HAP-1 (cell line): ENCODE data around the gene HCFC2.
"Not testable (repeated sequence)": the region's sequence is repeated elsewhere in the genome, so short reads cannot be mapped to it uniquely, and the experiment has no call there.

Source experiments
- DNase-seq, 2 experiments: peaks; one replicate each; pipeline ENCODE4 v3.0.0-alpha.2; 2016 to 2020; ENCODE audit warnings: low spot score in 2 of 2
- H3K27me3 ChIP-seq: fragments of 250-450 bp; sonication (Bioruptor Pico); 2 replicates; pipeline ENCODE4 v1.5.1; 2020; ENCODE audit warnings: low read depth, mild to moderate bottlenecking, moderate library complexity
- H3K36me3 ChIP-seq: fragments of 250-450 bp; sonication (Bioruptor Pico); replicated peaks from 2 replicates; pipeline ENCODE4 v1.5.1; 2020; ENCODE audit warnings: mild to moderate bottlenecking
- H3K4me1 ChIP-seq: fragments of 250-450 bp; sonication (Bioruptor Pico); 2 replicates; pipeline ENCODE4 v1.5.1; 2020; ENCODE audit warnings: mild to moderate bottlenecking
- H3K4me3 ChIP-seq: fragments of 250-450 bp; sonication (Bioruptor Pico); 2 replicates; pipeline ENCODE4 v1.5.1; 2020; ENCODE audit warnings: mild to moderate bottlenecking, moderate library complexity
- H3K9me3 ChIP-seq: fragments of 250-450 bp; sonication (Bioruptor Pico); 2 replicates; pipeline ENCODE4 v1.5.1; 2020; ENCODE audit warnings: mild to moderate bottlenecking, moderate library complexity
- in situ Hi-C: fragments of 300-500 bp; cut with MboI; formaldehyde crosslinking; loops from 3 replicates; pipeline ENCODE4 v1.14.3; 2020; ENCODE audit warnings: low sequenced_read_pairs, inconsistent platforms, mixed read lengths

HCFC2 gene

GRCh38 chr12:104064031-104064841 is at the start of gene HCFC2:
TSS of gene HCFC2 (plus strand) at chr12:104064531. CDS start at chr12:104064561, 30 bp downstream.
- Histone ChIP-seq H3K4me1 (peaks cover 8% of the 10 kb centered on the region), H3K27me3 (no peaks in the 10 kb centered on the region; the same call in 1 of the 2 replicates), H3K9me3 (no peaks in the 10 kb centered on the region), H3K4me3 (peak within 1 kb of the TSS; percentile 97), H3K36me3 (peaks cover 6% of the 10 kb centered on the region; the same call in 1 of the 2 replicates)
- in situ Hi-C loops: no loop called here
- DNase-seq: peak; percentile 84 to 96

DNA sequence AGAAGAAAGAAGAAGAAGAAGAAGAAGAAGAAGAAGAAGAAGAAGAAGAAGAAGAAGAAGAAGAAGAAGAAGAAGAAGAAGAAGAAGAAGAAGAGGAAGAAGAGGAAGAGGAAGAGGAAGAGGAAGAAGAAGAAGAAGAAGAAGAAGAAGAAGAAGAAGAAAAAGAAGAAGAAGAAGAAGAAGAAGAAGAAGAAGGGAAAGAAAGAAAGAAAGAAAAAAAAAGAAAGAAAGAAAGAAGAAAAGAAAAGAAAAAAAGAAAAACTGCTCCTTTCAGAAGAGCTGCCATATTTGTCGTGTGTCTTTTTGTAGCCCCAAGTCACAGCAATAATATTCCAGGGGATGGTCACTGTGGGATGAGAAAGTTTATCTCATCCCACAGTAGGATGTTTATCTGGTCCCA is 42.5 kb upstream of the HCFC2 start:
- in situ Hi-C loops, H3K4me1 ChIP-seq, DNase-seq, H3K36me3 ChIP-seq, H3K27me3 ChIP-seq, H3K9me3 ChIP-seq, H3K4me3 ChIP-seq: not testable (repeated sequence)

DNA sequence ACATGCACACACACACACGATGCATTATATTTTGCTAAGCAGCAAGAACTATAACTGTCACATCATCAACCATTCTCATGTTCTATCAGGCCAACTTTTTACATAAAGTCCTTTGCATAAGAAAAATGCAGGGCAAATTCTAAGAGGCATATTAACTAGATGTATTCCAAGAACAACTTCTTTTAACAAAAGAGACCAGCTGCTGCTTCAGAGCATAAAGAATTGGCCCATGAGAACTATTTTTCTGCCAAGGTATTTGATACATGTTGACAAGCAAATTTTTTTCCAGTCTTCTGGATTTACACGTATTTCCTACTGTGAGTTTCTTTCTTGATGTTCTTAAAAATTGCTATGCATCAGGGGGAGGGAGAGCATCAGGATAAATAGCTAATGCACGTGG is 41.5 kb upstream of the HCFC2 start:
- H3K27me3 ChIP-seq: no peaks in the 10 kb centered on the region
- H3K4me1 ChIP-seq: peaks cover 3% of the 10 kb centered on the region; the same call in 1 of the 2 replicates
- H3K36me3 ChIP-seq: no peaks in the 10 kb centered on the region
- no peaks in the 10 kb centered on the region for H3K9me3 ChIP-seq
- no peak overlapping the region for H3K4me3 ChIP-seq
- peak in 1 of 2 experiments; percentile 2 for DNase-seq
- in situ Hi-C loops: no loop called here

DNA sequence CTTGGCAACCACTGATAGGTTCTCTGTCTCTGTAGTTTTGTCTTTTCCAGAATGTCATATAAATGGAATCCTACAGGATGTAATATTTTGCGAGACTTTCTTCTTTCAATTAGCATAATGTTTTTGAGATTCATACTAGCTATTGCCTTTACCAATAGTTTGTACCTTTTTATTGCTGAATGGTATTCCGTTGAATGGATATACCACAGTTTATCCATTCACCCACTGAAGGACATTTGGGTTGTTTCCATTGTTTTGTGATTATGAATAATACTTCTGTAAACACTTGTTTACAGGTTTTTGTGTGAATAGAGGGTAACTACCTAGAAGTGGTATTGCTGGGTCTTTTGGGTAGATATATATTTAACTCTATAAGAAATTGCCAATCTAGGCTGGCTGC is 40.6 kb upstream of the HCFC2 start:
- Histone ChIP-seq H3K4me3 (no peak overlapping the region), H3K9me3 (no peaks in the 10 kb centered on the region), H3K36me3 (no peaks in the 10 kb centered on the region), H3K27me3 (no peaks in the 10 kb centered on the region), H3K4me1 (peaks cover 3% of the 10 kb centered on the region; the same call in 1 of the 2 replicates)
- in situ Hi-C loops: no loop called here
- no peak for DNase-seq

DNA sequence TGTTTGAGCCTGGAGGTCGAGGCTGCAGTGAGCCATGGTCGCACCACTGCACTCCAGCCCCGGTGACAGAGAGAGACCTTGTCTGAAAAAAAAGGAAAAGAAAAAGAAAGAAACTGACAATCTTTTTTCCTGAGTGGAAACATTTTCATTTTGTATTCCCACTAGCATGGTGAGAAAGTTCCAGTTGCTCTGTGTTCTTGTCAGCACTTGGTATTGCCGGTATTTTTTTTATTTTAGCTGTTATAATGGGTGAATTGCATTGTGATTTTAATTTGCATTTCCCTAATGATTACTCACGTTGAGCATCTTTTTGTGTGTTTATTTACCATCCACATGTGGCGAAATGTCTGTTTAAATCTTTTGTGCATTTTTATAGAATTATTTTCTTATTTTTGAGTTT is 40.0 kb upstream of the HCFC2 start:
- H3K4me1 ChIP-seq: peaks cover 3% of the 10 kb centered on the region; the same call in 1 of the 2 replicates
- no peaks in the 10 kb centered on the region for H3K36me3 ChIP-seq
- no peaks in the 10 kb centered on the region for H3K27me3 ChIP-seq
- H3K9me3 ChIP-seq: no peaks in the 10 kb centered on the region
- no peak overlapping the region for H3K4me3 ChIP-seq
- in situ Hi-C loops: no loop called here
- DNase-seq: no peak

- no peaks in the 10 kb centered on the region for H3K9me3 ChIP-seq
- H3K4me3 ChIP-seq: no peak overlapping the region
- peaks cover 3% of the 10 kb centered on the region; the same call in 1 of the 2 replicates for H3K4me1 ChIP-seq
- no peaks in the 10 kb centered on the region for H3K36me3 ChIP-seq
- in situ Hi-C loops: no loop called here
- H3K27me3 ChIP-seq: no peaks in the 10 kb centered on the region
- DNase-seq: no peak
Observed at GRCh38 chr12:104025771-104026170, 38.6 kb upstream of the HCFC2 start.

GRCh38 chr12:104026841-104027599 is 37.3 kb upstream of the HCFC2 start:
- in situ Hi-C loops: no loop called here
- Histone ChIP-seq H3K4me3 (no peak overlapping the region), H3K27me3 (no peaks in the 10 kb centered on the region), H3K4me1 (peaks cover 3% of the 10 kb centered on the region; the same call in 1 of the 2 replicates), H3K9me3 (no peaks in the 10 kb centered on the region), H3K36me3 (no peaks in the 10 kb centered on the region)
- DNase-seq: no peak

GRCh38 chr12:104030596-104030995 is 33.7 kb upstream of the HCFC2 start:
- H3K9me3 ChIP-seq, H3K4me1 ChIP-seq, in situ Hi-C loops, H3K36me3 ChIP-seq, DNase-seq, H3K27me3 ChIP-seq, H3K4me3 ChIP-seq: not testable (repeated sequence)

DNA sequence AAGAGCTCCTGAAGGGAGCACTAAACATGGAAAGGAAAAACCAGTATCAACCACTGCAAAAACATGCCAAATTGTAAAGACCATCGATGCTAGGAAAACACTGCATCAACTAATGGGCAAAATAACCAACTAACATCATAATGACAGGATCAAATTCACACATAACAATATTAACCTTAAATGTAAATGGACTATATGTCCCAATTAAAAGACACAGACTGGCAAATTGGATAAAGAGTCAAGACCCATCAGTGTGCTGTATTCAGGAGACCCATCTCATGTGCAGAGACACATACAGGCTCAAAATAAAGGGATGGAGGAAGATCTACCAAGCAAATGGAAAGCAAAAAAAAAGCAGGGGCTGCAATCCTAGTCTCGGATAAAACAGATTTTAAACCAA is 28.2 kb upstream of the HCFC2 start:
- in situ Hi-C loops, H3K4me1 ChIP-seq, DNase-seq, H3K4me3 ChIP-seq, H3K27me3 ChIP-seq, H3K36me3 ChIP-seq, H3K9me3 ChIP-seq: not testable (repeated sequence)

- H3K27me3 ChIP-seq, H3K36me3 ChIP-seq, H3K4me3 ChIP-seq, H3K9me3 ChIP-seq, in situ Hi-C loops, DNase-seq, H3K4me1 ChIP-seq: not testable (repeated sequence)
Observed at GRCh38 chr12:104039769-104040168, 24.6 kb upstream of the HCFC2 start.

DNA sequence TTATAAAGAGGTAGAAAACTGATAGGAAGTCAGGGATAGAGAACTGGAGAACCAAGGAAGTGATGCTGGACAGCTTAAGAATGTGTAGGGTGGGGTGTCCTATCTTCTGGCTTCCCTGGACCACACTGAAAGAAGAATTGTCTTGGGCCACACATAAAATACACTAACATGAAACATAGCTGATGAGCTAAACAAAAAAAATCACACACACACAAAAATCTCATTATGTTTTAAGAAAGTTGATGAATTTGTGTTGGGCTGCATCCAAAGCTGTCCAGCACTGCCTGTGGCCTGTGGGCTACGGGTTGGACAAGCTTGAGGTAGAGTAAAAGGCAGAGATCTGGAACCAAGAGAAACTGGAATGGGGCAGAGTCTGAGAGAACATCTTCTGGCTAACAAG is 21.8 kb upstream of the HCFC2 start:
- no peaks in the 10 kb centered on the region for H3K9me3 ChIP-seq
- no peaks in the 10 kb centered on the region for H3K27me3 ChIP-seq
- in situ Hi-C loops: no loop called here
- no peak for DNase-seq
- no peaks in the 10 kb centered on the region for H3K36me3 ChIP-seq
- no peaks in the 10 kb centered on the region for H3K4me1 ChIP-seq
- no peak overlapping the region for H3K4me3 ChIP-seq

GRCh38 chr12:104044158-104044557 is 20.2 kb upstream of the HCFC2 start:
- no peak for DNase-seq
- Histone ChIP-seq H3K36me3 (no peaks in the 10 kb centered on the region), H3K4me1 (no peaks in the 10 kb centered on the region), H3K4me3 (no peak overlapping the region), H3K27me3 (no peaks in the 10 kb centered on the region; the same call in 1 of the 2 replicates), H3K9me3 (no peaks in the 10 kb centered on the region)
- in situ Hi-C loops: no loop called here

GRCh38 chr12:104046306-104046705 is 18.0 kb upstream of the HCFC2 start:
- Histone ChIP-seq H3K4me3 (no peak overlapping the region), H3K9me3 (no peaks in the 10 kb centered on the region), H3K4me1 (peaks cover 10% of the 10 kb centered on the region), H3K27me3 (peaks cover under 1% of the 10 kb centered on the region), H3K36me3 (no peaks in the 10 kb centered on the region)
- in situ Hi-C loops: no loop called here
- DNase-seq: no peak

DNA sequence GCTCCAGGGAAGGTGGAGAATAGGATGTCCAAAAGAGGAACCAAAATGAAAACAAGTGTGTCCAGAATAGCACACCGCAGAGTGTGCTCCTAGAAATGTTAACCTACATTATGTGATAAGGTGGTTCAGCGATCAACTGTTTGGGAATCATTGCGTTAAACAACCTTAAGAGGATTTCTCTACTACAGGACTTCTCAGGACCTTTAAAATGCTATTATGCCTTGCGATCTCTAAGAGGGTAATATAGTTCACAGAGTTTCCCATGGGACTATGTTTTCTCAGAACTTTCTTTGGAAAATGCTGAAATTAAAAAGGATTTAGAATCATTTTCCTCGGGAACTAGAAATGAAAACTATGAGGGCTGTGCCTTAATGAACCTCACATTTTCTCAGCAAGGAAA is 16.2 kb upstream of the HCFC2 start:
- Histone ChIP-seq H3K27me3 (peaks cover 3% of the 10 kb centered on the region), H3K36me3 (no peaks in the 10 kb centered on the region), H3K4me3 (no peak overlapping the region), H3K9me3 (no peaks in the 10 kb centered on the region), H3K4me1 (peaks cover 10% of the 10 kb centered on the region)
- in situ Hi-C loops: no loop called here
- DNase-seq: no peak
